Cerebellar cortex (tissue), 1 donor: ENCODE measurements around the gene OSER1.
"Not testable (repeated sequence)": the region's sequence is repeated elsewhere in the genome, so short reads cannot be mapped to it uniquely, and the experiment has no call there.

Experiments used
- DNase-seq: peaks from one replicate; pipeline ENCODE4 v3.0.0-alpha.2; 2015; ENCODE audit warnings: low spot score

The OSER1 gene

GRCh38 chr20:44200371-44200770 is 10.2 kb downstream of the OSER1 start:
- DNase-seq = no peak

DNA sequence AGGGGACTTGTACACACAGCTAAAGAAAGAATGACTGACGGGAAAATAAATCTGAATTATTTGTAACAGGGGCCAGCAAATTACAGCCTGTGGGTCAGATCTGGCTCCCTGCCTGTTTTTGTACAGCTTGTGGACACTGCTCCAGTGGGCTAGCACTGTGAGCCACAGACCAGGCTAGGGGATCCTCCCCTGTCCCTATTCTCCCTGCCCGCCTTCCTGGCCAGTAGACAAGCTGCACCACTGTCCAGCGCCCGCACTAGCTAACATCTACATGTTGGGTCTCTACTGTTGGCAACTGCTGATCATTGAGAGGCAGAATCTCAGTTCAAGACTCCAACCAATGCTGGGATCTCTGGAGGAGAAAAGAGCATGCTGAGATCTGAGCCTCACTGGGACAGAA is 10.7 kb downstream of the OSER1 start:
- DNase-seq = no peak

DNA sequence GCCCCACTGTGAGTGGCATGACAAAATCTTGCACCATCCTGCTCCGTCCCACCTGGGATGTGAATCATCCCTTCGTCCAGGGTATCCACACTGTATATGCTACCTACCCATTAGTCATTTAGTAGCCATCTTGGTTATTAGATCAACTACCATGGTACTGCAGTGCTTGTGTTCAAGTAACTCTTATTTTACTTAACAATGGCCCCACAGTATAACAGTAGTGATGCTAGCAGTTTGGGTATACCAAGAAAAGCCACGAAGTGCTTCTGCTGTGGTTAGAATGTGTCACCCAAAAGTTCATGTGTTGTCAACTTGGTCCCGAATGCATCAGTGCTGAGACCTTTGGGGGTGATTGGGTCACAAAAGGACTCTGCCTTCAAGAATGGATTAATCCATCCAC is 11.7 kb downstream of the OSER1 start:
- DNase-seq = no peak

DNA sequence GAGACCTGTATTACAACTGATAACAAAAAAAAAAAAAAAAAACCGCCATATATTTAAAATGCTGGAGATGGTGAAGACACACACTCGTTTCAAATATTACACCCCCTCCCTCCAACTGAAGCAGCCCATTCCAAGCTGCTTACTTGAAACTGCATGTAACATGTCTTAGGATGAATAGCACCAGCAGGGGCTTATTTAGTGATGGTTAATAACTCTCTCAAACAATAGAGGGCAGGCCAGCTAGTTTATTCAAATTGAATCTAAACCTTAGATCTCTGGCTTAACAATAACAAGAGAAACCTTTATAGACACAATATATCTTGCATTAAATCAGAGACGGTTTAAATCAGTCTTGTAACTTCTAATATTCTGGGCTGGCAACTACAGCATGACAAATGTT is 14.3 kb downstream of the OSER1 start:
- DNase-seq = no peak

GRCh38 chr20:44195605-44196004 is 15.0 kb downstream of the OSER1 start:
- DNase-seq = no peak

GRCh38 chr20:44193801-44194200 is 16.8 kb downstream of the OSER1 start:
- no peak for DNase-seq

- not testable (repeated sequence) for DNase-seq
Measured at GRCh38 chr20:44191640-44192039, 18.9 kb downstream of the OSER1 start.

DNA sequence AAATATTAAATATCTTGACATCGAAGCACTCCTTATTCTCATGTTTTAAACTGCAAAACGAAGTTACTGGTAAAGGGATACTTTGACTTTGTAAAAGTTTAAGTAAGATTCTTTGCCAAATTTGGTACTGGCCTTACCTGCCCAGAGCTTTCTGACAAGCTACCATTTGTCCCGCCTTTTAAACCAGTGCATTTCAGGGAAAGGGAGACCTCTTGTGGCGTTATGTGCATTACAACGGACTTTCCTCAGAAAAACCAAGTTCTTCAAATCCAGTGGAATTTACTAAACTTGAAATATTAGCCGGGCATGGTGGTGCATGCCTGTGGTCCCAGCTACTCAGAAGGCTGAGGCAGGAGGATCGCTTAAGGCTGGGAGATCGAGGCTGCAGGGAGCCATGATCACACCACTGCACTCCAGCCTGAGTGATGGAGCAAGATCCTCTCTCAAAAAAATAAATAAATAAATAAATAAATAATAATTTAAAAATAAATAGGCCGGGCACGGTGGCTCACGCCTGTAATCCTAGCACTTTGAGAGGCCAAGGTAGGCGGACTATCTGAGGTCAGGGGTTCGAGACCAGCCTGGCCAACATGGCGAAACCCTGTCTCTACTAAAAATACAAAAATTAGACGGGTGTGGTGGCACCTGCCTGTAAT is 20.2 kb downstream of the OSER1 start:
- peak; percentile 81 for DNase-seq

GRCh38 chr20:44188752-44189151 is 21.8 kb downstream of the OSER1 start:
- DNase-seq = no peak

DNA sequence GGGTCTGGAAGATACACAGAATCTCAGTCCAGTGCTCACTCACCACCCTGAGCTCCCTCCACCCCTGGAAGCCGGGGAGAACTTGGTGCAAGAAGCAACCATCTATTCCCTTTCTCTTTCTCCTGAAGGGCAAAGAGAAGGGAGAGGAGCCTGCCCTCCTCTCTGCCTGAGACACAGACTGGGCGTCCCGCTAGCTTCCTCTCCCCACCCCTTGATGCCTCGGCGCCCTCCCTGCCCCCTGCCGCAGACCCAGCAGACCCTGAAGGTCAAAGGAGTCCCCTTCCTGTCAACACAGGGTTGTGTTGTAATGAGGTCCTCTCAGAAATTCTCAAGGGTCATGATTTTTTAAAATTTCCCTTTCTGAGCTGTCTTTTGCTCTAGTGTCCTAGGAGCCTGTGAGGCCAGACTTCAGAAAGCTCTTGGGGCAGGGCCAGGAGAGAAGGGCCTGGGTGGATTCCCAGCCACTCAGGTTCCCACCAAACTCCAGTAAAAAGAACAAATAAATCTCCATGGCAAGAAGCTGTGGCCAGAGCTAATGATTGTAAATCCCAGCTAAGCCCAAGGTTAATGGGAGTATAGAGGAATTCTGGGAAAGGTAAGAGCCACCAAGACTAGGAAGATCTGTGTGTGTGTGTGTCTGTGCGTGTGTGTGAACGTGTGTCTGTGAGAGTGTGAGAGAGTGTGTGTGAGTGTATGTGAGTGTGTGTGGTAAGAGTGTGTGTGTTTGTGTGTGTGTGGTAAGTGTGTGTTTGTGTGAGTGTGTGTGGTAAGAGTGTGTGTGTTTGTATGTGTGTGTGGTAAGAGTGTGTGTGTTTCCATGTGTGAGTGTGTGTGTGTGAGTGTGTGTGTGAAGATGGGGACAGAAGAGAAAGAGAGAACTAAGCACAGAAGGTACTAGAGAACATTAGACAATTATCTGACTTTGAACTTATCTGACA is 22.5 kb downstream of the OSER1 start:
- DNase-seq = no peak

DNA sequence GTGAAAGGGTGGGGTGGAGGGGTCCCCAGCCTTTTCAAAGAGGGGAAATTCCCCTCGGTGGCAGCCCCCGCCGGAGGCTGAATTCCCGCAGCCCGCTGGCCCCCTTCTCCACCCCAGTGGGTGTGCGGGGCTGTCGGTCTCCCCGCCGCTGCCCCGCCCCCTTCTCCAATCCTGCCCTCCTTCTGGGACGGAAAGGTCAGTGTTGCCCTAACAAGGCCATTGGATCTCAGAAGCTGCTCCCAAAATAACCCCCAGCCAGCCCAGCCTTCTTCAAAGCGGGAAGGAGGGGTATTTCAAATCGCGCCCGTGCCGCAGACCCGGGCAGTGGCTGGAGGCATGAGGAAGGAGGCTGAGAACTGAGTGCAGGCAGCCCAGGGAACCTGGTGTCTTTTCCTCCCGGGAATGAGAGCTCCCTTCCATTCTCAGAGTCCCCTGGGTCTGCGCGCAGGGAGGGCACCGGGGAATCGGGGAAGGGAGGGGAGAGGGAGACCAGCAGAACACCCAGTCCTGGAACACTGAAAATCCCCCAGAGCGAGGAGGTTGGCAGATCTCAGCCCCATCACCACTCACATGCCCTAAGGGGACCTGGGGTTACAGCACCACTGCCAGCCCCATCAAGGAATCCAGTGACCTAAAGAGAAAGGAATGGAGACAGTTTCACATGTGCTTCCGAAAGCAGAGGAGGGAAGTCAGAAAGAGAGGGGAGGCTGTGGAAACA is 23.4 kb downstream of the OSER1 start, which contains the start of gene JPH2:
TSS of gene JPH2 (minus strand) at position 135 of the 718 bp plus-strand sequence. CDS start 483 bp downstream, outside the sequence.
- peak; percentile 25 for DNase-seq

DNA sequence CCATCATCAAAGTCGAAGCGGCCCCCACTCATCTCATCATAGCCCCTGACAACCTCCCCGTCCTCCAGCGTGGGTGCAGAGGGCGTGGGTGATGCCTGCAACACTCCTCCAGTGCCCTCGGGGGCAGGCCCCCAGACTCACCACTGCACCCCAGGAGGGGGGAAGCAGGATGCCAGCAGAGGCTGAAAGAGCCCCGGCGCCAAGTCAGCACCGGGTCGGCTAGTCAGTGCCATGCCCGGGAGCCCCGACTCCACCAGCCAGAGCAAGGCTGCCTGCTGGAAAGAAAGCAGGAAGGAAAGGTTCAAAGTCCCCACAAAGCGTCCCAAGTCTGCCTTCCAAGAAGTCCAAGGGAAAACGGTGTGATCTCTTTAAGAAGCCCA is 23.9 kb downstream of the OSER1 start:
- DNase-seq = no peak

DNA sequence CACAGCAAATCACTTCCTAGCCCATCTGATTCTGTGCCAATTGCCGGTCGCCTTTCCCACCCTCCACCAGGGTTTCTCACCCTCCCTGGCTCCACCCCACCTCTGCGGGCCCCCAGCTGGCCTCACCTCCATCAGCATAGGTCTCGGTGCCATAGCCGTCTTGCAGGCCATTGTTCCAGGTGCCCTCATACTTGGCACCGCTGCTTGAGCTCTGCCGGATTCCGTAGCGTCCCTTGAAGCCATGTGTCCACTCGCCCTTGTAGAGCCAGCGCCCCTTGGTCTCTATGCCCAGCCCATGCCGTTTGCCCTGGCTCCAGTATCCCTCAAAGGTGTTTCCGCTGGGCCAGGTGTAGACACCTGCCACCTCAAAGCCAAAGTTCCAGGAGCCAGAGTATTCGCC is 24.4 kb downstream of the OSER1 start:
- no peak for DNase-seq

DNA sequence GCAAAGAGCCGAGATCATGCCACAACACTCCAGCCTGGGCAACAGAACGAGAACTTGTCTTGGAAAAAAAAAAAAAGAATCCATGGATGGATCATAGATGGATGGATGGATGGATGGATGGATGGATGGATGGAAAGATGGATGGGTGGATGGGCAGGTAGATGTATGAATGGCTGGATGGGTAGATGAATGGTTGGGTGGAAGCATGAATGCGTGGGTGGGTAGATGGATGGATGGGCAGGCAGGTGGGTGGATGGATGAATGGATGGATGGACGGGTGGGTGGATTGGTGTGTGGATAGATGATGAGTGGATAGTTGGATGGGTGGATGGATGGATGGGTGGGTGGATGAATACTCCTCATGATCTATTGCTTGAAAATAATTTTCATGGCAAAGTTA is 25.0 kb downstream of the OSER1 start:
- no peak for DNase-seq

- no peak for DNase-seq
Measured at GRCh38 chr20:44183282-44183681, 27.3 kb downstream of the OSER1 start.

- DNase-seq = no peak
Measured at GRCh38 chr20:44182863-44183262, 27.7 kb downstream of the OSER1 start.

DNA sequence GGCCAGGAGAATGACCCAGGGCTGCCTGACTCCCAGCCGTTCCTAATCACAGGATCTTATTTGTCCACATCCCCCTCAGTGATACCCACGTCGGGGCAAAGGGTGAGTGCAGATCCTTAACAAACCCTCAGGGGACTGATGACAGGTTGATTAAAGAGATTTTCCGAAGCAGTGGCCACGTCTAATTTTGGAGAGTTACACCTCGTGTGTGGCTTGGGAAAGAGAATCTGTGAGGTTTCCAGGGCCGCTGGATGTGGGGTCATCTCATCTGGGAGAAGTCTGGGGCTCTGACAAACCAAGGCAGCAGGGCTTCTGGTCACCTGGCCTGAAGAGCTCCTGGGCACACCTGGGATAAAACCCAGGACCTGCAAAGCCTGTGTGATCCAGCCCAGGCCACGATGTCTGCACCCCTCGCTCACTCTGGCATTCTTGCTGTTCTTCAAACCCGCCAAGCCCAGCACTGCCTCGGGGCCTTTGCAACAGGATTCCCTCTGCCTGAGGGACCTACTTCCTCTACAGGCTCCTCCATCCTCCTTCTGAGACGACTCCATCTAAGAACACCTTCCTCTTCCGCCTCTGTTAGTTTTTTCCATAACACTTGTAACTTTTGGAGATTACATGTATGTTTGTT is 28.3 kb downstream of the OSER1 start:
- DNase-seq = no peak

DNA sequence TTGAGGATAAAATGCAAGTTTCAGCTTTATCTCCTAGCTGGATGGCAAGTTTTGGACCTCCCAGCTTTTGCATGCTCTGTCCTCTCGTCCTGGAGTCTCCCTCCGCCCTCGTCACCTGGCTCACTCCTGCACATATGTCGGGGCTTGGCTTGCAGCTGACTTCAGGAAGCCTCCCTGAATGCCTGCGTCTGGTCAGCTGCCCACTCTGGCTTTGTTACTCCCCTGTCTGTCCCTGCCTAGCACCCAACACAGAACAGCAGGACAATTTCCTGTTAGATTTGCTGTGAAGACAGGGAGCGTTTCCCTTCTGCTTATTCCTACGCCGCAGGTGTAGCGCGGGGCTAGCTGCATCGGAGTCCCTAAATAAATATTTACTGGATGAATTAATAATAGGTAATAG is 29.0 kb downstream of the OSER1 start:
- peak; percentile 70 for DNase-seq

- DNase-seq = no peak
Measured at GRCh38 chr20:44180814-44181213, 29.8 kb downstream of the OSER1 start.

DNA sequence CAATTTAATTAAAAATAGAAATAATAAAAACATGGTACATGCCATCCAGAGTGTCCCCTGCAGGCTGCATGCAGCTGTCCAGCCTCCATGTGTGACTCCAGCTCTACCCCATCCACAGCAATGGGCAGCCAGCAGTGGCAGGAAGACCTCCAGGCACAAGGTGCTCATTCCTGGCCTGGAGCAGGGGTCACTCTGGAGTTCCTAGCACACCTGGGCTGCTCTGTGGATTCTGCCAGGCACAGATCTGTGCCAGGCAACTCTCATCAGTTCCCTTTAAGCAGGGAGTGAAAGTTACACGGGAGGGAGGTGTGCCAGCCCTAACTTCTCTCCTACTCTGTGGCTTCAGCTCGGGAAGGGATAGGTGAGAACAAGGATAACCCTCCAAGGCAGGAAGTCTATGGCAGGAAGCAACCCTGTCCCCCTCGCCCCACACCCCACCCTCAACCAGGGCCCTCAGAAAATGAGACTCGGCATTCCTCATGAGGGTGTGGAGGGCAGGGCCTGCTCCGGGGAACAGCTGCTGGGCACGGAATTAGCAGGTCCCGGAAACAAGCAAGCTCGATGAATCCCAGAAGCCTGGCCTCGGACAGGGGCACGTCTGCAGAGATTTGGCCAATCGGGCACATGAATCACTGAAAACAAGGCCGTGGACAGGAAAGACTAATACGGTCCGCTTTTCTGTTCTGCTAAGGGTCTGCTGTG is 33.6 kb downstream of the OSER1 start:
- DNase-seq = no peak

DNA sequence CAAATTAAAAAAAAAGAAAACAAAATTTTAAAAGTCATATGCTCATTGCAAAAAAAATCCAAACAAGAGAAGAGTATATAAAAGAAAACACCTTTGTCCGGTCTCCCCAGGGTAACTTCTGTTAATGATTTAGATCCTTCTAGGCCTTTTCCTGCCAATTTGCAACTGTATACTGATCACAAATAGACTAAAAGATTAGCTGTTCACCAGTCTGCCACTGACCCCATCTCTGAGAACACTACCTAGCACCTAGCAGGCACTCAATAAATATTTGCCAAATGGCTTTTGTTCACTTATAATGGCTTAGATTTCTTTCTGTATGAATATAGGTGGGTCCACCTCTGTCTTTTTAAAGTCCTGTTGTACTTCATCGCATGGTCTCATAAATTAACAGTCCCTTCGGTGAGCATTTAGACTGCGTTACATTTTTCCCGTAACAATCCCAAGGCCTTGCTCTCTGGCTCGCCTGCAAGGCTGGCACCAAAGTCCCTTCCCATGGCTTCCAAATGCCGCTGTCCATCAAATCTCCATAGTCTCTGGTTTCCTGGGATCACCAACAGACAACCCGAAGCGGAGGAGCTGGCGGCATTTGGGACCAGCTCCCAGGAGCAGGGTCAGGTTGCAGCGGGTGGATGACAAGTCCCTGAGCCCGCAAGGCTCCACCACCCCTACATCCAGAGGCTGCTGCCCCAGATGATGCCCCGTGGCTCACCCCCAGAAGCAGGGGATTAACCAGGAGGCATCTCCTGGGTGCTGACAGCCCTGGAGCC is 35.4 kb downstream of the OSER1 start:
- DNase-seq = no peak
